Measurements from ENCODE around the gene CYP4A11. TPM values are rescaled to one million over a fixed set of nuclear protein-coding genes. Genes with fewer than 3 reads are reported as not detected.

The CYP4A11 gene
- total and polyA plus RNA-seq, 2 donors (not counting 3 experiments of a cell fraction or from before 2014, with no cell fraction given): not detected

DNA sequence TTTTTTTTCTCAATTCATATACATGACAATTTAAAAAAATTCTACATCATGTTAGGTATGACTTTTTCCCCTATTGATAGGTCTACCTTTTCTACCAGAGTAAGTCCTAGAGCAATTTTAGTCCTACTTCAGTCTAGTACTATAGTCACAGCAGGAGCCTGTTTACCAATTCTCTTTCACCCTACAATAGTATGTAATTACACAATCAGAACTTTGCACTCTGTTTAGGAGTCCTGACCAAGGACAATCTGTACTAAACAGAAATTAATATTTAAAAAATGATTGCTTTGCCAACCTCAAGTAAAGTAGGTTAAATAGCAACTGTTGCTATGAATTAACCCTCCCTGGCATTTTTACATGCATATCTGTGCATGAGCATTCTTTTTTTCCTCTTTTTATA lies 810 bp upstream of the CYP4A11 start:
- TF ChIP-seq, protein P1, sequence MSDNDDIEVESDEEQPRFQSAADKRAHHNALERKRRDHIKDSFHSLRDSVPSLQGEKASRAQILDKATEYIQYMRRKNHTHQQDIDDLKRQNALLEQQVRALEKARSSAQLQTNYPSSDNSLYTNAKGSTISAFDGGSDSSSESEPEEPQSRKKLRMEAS (IDR thresholded peaks at IDR 0.05; ENCODE audit: insufficient read depth, insufficient read length): no peak
- no peak for TF ChIP-seq POLR2A (IDR thresholded peaks at IDR 0.05; ENCODE audit: low read depth, low read length)
- TF ChIP-seq MYC (IDR thresholded peaks at IDR 0.05; ENCODE audit: low read depth, low read length): no peak
- no peak for TF ChIP-seq GATA2 (IDR thresholded peaks at IDR 0.05; ENCODE audit: insufficient read depth, insufficient read length, low read depth, low read length)
- TF ChIP-seq FOS (IDR thresholded peaks at IDR 0.05; ENCODE audit: borderline replicate concordance, insufficient read depth, low read length): no peak
- no peak for TF ChIP-seq POLR2AphosphoS5 (IDR thresholded peaks at IDR 0.05; ENCODE audit: insufficient read depth, low read depth, low read length)
- TF ChIP-seq EZH2 (IDR thresholded peaks at IDR 0.05; ENCODE audit: borderline replicate concordance, low read depth, low read length, severe bottlenecking): no peak
- TF ChIP-seq JUN (IDR thresholded peaks at IDR 0.05; ENCODE audit: borderline replicate concordance, insufficient read depth, insufficient read length, low read depth): no peak
- TF ChIP-seq, protein P2, sequence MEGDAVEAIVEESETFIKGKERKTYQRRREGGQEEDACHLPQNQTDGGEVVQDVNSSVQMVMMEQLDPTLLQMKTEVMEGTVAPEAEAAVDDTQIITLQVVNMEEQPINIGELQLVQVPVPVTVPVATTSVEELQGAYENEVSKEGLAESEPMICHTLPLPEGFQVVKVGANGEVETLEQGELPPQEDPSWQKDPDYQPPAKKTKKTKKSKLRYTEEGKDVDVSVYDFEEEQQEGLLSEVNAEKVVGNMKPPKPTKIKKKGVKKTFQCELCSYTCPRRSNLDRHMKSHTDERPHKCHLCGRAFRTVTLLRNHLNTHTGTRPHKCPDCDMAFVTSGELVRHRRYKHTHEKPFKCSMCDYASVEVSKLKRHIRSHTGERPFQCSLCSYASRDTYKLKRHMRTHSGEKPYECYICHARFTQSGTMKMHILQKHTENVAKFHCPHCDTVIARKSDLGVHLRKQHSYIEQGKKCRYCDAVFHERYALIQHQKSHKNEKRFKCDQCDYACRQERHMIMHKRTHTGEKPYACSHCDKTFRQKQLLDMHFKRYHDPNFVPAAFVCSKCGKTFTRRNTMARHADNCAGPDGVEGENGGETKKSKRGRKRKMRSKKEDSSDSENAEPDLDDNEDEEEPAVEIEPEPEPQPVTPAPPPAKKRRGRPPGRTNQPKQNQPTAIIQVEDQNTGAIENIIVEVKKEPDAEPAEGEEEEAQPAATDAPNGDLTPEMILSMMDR (IDR thresholded peaks at IDR 0.05; ENCODE audit: extremely low read depth in 1 of 2, insufficient read depth in 1 of 2, low read depth in 1 of 2, low read length in 2 of 2): no peak

More for the DNA sequence above, 810 bp upstream of the CYP4A11 start:
- ChIA-PET CTCF (no interaction called here), POLR2A (no interaction called here)
- no peak overlapping the region for H3K27ac ChIP-seq (ENCODE audit: insufficient read depth, low read depth, low read length)
- H3K4me1 ChIP-seq (ENCODE audit: control insufficient read depth, extremely low read depth, insufficient read depth, low read length): no peaks in the 10 kb centered on the region
- BruUV-seq (replicated peaks): no TSS peak
- no peak for FAIRE-seq
- dilution Hi-C loops (cut with MboI; ENCODE audit: extremely low pct_ligation_motif_present, low sequenced_read_pairs) (no loop called here), intact Hi-C loops (cut with micrococcal nuclease) (no loop called here)
- no peaks in the 10 kb centered on the region for H3K27me3 ChIP-seq (ENCODE audit: control insufficient read depth in 2 of 2, insufficient read depth in 2 of 2, low read length in 2 of 2)
- no peaks in the 10 kb centered on the region for H3K79me2 ChIP-seq (ENCODE audit: control insufficient read depth, insufficient read depth, low read length)
- H3K4me3 ChIP-seq (replicated peaks in 1 of 3; ENCODE audit: insufficient read depth in 1 of 3, low read depth in 1 of 3, low read length in 3 of 3): no peak overlapping the region
- no peaks in the 10 kb centered on the region for H4K20me1 ChIP-seq (replicated peaks; ENCODE audit: control insufficient read depth, extremely low read depth, insufficient read depth, low read length)
- no peaks in the 10 kb centered on the region for H3K36me3 ChIP-seq (ENCODE audit: control insufficient read depth in 2 of 2, extremely low read depth in 1 of 2, insufficient read depth in 2 of 2, low read length in 2 of 2)
- no peak for DNase-seq (ENCODE audit: low read depth, low spot score)
- H3K9me3 ChIP-seq (replicated peaks; ENCODE audit: control insufficient read depth, insufficient read depth, low read length): no peaks in the 10 kb centered on the region
- no peak overlapping the region for H3K9ac ChIP-seq (replicated peaks; ENCODE audit: extremely low read depth, insufficient read depth, low read length)
- no peak overlapping the region for H2AFZ ChIP-seq (ENCODE audit: low read depth, low read length)
- H3K4me2 ChIP-seq (ENCODE audit: insufficient read depth, low read length): no peak overlapping the region
- no peaks in the 10 kb centered on the region for H3K9me1 ChIP-seq (replicated peaks; ENCODE audit: control insufficient read depth, extremely low read depth, insufficient read depth, low read length)

Measured in endothelial cell of umbilical vein (primary cell).